Adrenal gland (tissue), 5 donors: ENCODE measurements around the gene CHRNA7.

Experiments
- POLR2A ChIP-seq, 2 donors: fragments of 450-650 bp; IDR thresholded peaks; one replicate each; pipeline ENCODE4 v1.6.1; 2017; ENCODE audit warnings: antibody characterized with exemption in 2 of 2, mild to moderate bottlenecking in 2 of 2, moderate library complexity in 1 of 2
- TF ChIP-seq, protein P1 (sequence below), 6 experiments: fragments of 450-650 bp in 4 of 6; fragments of 200-600 bp in 2 of 6; sonication (generic) in 1 of 6; IDR thresholded peaks; 1 replicate in 5 of 6; 2 replicates in 1 of 6; pipeline versions ENCODE4 v1.5.1 to v1.8.0; 2016 to 2021; ENCODE audit warnings: antibody characterized with exemption in 6 of 6, mild to moderate bottlenecking in 2 of 6, moderate library complexity in 1 of 6
- donor health status: DM: no; HTN: no; CAD: no.

DNA sequence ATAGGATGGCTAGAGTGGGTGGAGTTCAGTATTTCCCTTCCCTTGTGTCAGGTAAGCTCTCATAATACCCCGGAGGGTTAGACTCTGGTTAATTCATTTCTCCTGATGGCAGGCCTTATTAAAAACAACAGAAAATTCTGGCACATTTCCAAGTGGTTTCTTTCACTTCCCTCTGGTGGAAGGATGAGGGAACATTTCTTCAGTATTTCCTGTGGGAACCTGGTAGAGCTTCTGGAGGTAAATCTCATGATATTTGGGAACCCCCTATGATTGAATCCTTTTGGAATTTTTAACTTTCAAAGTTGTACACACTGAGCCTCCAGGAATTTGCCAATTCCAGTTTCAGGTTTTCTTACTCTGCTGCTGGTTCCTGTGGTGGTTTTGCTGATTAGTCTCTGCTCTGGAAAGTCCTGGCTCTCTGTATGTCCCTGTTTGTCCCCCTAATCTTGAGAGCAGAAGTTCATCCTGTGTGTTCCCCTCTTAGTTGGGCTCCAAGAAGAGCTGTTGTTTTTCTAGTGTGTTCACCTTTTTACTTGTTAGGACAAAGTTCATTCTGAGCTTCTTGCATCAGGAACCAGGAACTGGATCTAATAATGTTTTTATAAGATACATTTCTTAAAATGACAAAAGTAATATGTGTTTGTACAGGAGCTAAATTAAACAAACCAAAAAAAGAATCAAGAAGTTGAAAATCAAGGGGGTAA lies 12.1 kb downstream of the CHRNA7 start:
- TF ChIP-seq, protein P1, sequence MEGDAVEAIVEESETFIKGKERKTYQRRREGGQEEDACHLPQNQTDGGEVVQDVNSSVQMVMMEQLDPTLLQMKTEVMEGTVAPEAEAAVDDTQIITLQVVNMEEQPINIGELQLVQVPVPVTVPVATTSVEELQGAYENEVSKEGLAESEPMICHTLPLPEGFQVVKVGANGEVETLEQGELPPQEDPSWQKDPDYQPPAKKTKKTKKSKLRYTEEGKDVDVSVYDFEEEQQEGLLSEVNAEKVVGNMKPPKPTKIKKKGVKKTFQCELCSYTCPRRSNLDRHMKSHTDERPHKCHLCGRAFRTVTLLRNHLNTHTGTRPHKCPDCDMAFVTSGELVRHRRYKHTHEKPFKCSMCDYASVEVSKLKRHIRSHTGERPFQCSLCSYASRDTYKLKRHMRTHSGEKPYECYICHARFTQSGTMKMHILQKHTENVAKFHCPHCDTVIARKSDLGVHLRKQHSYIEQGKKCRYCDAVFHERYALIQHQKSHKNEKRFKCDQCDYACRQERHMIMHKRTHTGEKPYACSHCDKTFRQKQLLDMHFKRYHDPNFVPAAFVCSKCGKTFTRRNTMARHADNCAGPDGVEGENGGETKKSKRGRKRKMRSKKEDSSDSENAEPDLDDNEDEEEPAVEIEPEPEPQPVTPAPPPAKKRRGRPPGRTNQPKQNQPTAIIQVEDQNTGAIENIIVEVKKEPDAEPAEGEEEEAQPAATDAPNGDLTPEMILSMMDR (IDR thresholded peaks at IDR 0.05): no peak
- no peak for TF ChIP-seq POLR2A (IDR thresholded peaks at IDR 0.05)
